SH-SY5Y (cell line): ENCODE data around the gene MX1.

Source experiments
- GATA2 ChIP-seq: IDR thresholded peaks from 2 replicates; pipeline ENCODE4 v1.6.1; 2011; ENCODE audit warnings: mild to moderate bottlenecking, low read depth, low read length
- GATA3 ChIP-seq: IDR thresholded peaks from 2 replicates; pipeline ENCODE4 v1.6.1; 2011; ENCODE audit warnings: low read depth, mild to moderate bottlenecking, low read length, moderate library complexity

The MX1 gene

DNA sequence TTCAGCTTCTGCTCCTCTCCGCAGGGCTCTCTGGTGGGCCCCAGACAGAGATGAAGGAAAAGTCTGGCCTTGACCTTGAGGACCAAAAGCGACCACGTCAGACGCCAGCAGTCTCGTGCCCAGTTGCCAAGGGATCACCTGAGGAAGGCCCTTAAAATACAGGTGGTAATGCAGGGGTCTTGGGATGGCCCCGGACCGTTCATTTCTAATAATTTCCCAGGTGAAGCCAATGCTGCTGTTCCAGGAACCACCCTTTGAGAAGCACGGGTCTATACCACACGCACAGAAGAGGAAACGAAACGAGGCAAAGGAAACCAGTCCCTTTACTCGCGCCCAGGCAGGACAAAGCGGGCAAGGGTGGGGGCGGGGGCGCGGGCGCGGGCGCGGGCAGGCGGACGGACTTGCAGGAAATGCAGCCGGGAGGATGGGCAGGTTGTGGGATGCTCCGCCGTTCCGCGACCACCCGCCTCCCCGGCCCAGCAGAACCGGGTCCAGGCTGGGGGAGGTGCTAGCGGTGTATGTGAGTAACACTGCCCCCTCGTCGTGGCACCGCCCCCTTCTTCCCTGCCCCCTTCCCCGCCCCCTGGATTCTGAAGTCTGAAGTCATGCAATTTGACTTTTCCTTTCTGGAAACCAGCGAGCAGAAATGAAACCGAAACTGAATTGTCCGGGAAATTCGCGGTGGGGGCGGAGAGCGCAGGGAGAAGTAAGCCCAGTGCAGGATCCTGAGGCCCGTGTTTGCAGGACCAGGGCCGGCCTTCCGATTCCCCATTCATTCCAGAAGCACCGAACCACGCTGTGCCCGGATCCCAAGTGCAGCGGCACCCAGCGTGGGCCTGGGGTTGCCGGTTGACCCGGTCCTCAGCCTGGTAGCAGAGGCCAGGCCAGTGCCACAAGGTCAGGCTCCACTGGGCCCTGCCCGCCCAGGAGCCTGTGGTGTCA, 5.8 kb upstream of the MX1 start:
- no peak for TF ChIP-seq GATA3
- TF ChIP-seq GATA2, result no peak

DNA sequence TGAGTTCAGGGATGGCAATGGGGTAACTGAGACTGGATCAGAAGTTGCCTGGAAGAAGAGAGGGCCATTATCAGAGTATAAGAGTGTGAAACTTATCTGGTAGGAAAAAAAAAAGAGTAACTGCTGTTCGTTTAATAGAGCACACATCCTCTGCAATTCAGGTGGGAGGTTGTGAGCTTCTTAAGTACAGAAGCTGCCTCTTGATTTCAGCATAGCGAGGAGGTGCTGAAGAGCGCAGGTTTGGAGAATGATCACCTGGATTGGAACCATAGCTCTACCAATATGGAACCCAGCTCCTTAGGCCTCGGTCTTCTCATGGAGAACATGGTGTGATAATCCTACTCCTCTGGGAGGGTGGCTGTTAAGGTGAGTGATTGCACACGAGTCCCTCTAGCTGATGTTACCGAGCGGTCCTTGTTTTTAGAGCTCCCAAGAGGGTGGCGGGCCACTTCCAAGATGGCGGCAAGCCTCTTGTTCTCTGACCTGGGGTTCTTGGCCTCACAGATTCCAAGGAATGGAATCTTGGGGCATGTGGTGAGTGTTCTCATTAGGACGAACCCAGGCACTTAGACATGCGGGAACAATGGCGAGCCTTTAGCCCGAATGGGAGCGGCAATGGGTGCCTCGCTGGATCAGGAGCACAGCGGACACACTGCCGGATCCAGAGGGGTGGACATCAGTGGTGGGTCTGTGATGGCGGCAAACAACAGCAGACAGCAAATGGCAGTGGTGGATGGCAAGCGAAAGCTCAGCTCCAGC, 3.3 kb upstream of the MX1 start:
- TF ChIP-seq GATA3 (no peak), GATA2 (no peak)

DNA sequence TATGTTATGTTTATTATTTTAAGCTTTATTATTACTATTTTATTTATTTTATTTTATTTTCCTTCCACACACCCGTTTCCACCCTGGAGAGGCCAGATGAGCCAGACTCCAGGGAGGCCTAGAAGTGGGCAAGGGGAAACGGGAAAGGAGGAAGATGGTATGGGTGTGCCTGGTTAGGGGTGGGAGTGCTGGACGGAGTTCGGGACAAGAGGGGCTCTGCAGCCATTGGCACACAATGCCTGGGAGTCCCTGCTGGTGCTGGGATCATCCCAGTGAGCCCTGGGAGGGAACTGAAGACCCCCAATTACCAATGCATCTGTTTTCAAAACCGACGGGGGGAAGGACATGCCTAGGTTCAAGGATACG, 468 bp upstream of the MX1 start:
- TF ChIP-seq GATA3, result no peak
- TF ChIP-seq GATA2, result no peak

DNA sequence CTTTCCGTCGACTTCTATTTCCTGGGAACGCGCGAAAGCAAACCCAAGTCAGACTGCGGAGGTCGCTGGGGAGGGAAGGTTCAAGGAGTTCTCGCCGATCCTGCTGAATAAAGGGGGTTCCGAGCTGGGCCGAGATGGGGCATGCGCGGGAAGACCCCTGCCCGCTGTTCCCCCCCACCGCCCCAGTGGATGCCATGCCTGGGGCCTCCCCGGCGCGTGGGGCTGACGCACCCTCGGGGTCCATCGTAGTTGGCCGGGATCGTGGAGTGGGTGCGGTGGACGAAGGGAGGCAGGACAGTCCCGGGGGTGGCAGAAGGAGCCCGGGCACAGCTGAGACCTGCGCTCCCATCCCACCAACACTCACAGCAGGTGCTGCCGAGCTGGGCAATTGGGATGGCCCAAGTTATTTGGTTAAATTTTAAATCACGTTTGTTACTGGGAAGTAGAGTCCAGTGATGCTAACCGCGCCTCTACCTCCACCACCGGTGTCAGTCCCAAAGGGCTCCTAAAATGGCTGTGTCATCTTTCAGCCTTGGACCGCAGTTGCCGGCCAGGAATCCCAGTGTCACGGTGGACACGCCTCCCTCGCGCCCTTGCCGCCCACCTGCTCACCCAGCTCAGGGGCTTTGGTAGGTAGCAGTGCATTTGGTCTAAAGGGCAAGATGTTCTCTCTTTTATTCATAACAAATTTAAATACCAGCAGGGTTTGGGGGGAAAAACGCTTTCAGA, 801 bp downstream of the MX1 start:
- TF ChIP-seq GATA2, result no peak
- no peak for TF ChIP-seq GATA3

DNA sequence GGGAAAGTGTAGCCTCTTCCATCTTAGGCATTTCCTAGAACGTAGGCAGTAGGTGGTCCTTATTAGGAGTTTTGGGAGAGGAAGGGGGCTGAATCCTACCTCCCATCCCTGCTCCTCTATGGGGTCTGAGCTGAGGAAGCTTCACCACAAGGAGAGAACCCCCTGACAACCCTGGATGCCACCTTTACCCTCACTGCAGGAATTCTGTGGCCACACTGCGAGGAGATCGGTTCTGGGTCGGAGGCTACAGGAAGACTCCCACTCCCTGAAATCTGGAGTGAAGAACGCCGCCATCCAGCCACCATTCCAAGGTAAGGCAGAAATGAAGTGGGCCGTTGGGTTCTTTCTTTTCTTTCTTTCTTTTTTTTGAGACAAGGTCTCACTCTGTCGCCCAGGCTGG, 1.5 kb downstream of the MX1 start:
- no peak for TF ChIP-seq GATA3
- TF ChIP-seq GATA2, result no peak

DNA sequence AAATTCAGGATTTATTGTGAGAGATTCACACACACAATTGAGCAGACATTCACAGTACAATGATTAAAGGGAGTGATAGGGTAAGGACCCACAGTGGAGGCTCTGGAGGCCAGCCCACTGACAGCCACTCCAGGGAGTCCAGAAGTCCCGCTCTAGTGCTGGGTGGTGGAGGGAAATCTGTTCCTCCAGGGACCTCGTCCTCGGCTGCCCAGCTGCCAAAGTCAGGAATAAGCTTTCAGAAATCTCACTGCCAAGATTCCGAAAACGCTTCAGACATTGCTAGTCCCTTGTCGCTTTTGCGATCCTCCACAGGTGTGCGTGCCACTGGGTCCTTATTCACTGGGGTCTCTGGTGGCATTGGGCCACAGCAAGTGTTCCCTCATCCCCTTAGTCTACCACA, 2.3 kb downstream of the MX1 start:
- TF ChIP-seq GATA3 (no peak), GATA2 (no peak)

DNA sequence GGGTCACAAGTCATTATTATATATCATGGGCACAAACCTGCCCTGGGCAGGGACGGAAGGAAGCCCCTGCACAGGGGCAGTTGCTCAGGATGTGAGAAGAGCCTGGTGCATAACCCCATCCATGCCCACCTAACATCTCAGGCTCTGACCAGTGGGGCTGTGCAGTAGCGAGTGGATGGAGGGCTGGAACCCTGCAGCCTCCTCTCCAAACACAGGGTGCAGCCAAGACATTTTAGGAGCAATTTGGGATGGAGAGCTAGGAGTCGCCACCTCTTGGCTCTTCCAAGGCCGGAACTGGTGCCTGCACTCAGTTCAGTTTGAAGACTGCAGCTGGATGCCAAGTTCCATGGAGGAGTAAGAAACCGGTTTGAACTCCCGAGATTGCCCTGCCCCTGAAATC, 2.8 kb downstream of the MX1 start:
- no peak for TF ChIP-seq GATA3
- TF ChIP-seq GATA2, result no peak

DNA sequence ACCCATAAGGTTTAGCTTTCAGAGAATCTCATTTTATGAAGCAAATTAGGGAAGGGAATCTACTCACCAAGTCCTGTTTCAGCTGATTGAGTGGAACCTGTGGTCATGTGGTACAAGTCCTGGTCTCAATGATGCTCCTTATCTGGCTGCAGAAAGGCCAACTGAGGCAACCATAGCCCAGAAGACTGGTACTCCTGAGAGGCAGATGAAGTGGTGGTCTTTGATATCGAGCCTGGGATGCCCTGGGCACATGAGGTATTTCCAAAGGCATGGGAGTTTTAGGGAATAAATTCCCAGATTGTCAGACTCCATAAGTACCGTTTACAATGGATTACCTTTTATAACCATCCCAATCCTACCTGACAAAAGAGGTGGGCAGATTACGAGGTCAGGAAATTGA, 3.3 kb downstream of the MX1 start:
- TF ChIP-seq GATA2 (no peak), GATA3 (no peak)

DNA sequence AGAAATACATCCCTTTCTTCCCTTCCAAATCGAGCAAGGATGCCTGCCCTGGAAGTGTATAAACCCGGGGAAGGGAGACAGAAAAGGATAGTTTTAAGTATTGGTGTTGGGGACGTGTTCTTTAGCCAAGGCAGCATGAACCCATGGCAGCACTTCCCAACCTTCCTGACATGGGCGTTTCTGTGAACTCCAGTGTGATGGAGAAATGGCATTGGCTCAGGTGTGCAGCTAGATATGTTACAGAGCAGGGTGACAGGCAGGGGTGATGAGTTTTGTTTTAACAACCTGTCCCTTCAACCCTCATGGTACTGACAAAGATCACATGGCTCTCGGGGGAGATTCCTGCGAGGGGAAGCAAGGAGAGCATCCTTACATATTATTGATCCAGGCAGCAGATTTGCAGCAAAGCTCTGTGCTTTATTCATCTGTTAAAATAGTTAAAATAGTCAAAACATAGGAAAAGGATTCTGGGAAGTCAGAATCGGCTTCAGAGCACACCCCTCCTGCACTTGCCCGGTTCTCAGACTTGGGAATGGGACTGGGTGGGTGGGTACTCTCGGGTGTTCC, 4.0 kb downstream of the MX1 start:
- TF ChIP-seq GATA3 (no peak), GATA2 (no peak)

DNA sequence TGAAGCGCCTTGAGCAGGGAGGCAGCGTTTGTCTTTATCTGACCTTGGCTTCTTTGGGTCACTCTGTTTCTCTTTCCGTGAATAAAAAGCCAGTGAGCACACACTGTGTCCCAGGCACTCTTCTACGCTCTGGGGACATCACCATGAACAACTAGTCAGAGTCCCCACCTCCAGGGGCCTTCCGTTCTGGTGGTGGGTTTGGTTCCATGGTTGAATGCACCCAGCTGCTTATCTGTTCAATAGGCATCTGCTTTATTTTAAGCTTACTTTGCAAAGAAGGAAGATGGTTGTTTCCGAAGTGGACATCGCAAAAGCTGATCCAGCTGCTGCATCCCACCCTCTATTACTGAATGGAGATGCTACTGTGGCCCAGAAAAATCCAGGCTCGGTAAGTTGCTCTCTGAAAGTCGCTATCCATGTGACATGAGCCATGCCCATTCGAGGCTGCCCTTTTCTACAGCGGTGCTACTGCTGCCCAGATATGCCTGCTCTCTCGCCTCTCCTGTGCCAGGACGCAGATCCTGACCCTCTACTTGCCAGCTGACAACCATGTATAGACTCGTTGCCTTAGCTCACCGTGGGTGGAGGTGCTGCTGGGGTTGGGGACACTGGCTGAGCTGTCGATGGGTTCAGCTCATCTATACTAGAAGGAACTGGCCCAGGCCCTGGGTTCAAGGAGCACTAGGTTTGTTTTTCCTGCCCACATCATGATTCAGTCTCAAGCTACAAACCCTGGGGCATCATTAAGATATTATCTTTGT, 5.9 kb downstream of the MX1 start:
- TF ChIP-seq GATA3 (no peak), GATA2 (no peak)

DNA sequence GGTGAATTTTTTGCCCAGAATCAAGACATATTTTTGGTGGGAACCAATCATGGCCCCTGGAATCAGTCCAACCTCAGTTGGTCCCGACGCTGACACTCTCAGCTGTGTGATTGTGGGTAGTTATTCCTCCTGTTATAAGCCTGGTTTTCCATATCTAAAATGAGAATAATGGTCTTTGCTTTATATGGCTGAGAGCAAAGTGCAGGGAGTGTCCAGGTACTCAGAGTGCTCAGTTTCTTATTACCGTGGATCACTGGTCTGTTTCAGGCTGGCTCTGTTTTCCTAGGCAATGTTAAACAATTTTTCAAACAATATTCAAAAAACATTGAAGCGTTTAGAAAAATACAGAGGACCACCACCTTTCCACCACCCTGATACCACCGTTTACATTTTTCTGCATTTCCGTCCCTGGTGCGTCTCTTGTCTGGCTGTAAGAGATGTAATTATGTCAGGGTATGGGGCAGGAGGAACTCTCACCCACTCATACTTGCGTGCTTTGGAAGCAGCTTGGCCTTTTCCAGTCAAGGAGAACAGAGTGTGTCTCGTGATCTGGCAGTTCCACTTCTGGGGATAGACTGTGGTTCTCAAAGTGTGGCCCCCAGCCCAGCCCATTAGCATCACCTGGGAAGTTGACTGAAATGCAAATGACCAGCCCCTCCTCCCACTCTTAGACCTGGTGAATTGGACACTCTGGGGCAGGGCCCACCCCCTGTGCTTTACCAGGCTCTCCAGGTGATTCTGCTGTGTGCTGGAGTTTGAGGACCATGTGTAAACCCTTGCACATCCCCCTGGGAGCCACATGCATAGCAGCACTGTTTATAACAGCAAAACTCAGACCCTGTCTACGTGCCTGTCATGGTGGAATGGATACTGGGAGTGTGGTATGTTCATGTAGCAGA, 6.8 kb downstream of the MX1 start:
- TF ChIP-seq GATA2 (no peak), GATA3 (no peak)

DNA sequence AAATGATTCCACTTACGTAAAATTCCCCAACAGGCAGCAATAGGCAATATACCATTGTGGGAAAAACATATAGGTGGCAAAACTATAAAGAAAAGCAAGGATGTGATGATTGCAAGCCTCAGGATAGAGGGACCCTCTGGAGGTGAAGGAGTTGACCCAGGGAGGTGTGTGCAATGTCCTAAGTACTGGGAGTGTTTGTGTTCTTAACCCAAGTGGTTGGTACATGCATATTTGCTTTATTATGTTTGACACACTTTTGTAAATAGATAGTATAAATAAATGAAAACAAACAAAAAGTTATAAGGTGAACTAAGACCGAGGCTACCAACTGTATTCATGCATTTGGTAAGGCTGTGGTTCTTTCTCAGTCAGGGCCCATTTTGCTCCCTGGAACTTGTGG, 7.5 kb downstream of the MX1 start:
- TF ChIP-seq GATA2, result no peak
- TF ChIP-seq GATA3, result no peak

DNA sequence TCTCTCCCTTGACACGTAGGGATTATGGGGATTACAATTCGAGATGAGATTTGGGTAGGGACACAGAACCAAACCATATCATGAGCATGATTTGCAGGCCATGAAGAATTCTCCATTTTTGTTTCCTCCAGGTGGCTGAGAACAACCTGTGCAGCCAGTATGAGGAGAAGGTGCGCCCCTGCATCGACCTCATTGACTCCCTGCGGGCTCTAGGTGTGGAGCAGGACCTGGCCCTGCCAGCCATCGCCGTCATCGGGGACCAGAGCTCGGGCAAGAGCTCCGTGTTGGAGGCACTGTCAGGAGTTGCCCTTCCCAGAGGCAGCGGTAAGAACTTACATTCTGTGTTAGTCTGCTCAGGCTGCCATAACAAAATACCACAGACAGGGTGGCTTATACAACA, 9.7 kb downstream of the MX1 start:
- TF ChIP-seq GATA2, result no peak
- TF ChIP-seq GATA3, result no peak
